Right lobe of liver (tissue), 6 donors: ENCODE measurements around the gene PCNX2. TPM values are rescaled to one million over a fixed set of nuclear protein-coding genes. Genes with fewer than 3 reads are reported as not detected.

Source experiments
- ATAC-seq, 4 donors: fragments of 200-7000 bp; cut with Tn5 transposase; one replicate each; pipeline ENCODE4 v1.9.1; 2020; ENCODE audit warnings: mild to moderate bottlenecking in 4 of 4, moderate library complexity in 4 of 4
- DNase-seq, 3 donors: peaks; one replicate each; pipeline ENCODE4 v3.0.0-alpha.2; 2020
- H3K27ac ChIP-seq, 3 donors: fragments of 200-600 bp; one replicate each; pipeline ENCODE4 v1.8.0; 2022
- H3K27me3 ChIP-seq, 2 donors: fragments of 200-600 bp; one replicate each; pipeline ENCODE4 v1.8.0; 2022
- H3K36me3 ChIP-seq, 4 donors: fragments of 200-600 bp; sonication (generic) in 1 of 4; one replicate each; pipeline versions ENCODE4 v1.5.1 to v1.8.0; 2017 to 2022; ENCODE audit warnings: control low read depth in 1 of 4
- H3K4me1 ChIP-seq, 4 donors: fragments of 200-600 bp; sonication (generic) in 1 of 4; one replicate each; pipeline versions ENCODE4 v1.5.1 to v1.8.0; 2017 to 2022; ENCODE audit warnings: control low read depth in 1 of 4
- H3K4me3 ChIP-seq, 3 donors: fragments of 200-600 bp; one replicate each; pipeline ENCODE4 v1.8.0; 2022
- H3K9me3 ChIP-seq, 4 donors: fragments of 200-600 bp; sonication (generic) in 1 of 4; one replicate each; pipeline versions ENCODE4 v1.5.1 to v1.8.0; 2017 to 2022; ENCODE audit warnings: control low read depth in 1 of 4
- CTCF ChIP-seq, 4 donors: fragments of 200-600 bp in 3 of 4; fragments of 450-650 bp in 1 of 4; IDR thresholded peaks; one replicate each; pipeline versions ENCODE4 v1.5.1 to v1.8.0; 2016 to 2022; ENCODE audit warnings: antibody characterized with exemption in 4 of 4, mild to moderate bottlenecking in 2 of 4
- POLR2A ChIP-seq: fragments of 450-650 bp; IDR thresholded peaks from one replicate; pipeline ENCODE4 v1.6.1; 2017; ENCODE audit warnings: antibody characterized with exemption, mild to moderate bottlenecking
- WGBS: methylation state at CpG from one replicate; pipeline ENCODE4 v1.1.6; 2018; ENCODE audit warnings: low coverage, low lambda C conversion rate; ENCODE audit not compliant: insufficient coverage; ENCODE audit errors: missing lambda C conversion rate; 5-methylcytosine and 5-hydroxymethylcytosine counted together
- intact Hi-C, 2 donors: fragments of 100-400 bp; cut with DNase I; formaldehyde crosslinking; loops; one replicate each; pipeline versions ENCODE4 v1.11.2 to v1.14.1; 2022
- total RNA-seq, 6 experiments: library from RNA; depleted of rRNA in 2 of 6; stranded (reverse); fragments of >200 nt in 2 of 6; fragmentation: NEBNext Ultra II Directional in 3 of 6; extraction: Animal tissue kit (Norgen Biotek cat#: 25700) in 3 of 6; gene quantifications; one replicate each; pipeline versions ENCODE4 v1.1.0 to v1.2.4, GENCODE V29; 2016 to 2023
- donor health status: DM: no; HTN: yes; CAD: no.
- donor health status: DM: no; HTN: no; CAD: no.
- donor health status: DM: no; HTN: no; CAD: no.
- donor health status: DM: no; HTN: yes; CAD: no.
- donor health status: DM: no; HTN: yes; CAD: no.

PCNX2 gene
- total RNA-seq, 6 experiments from 2014 or later: 0.35 to 3.4 (median 0.82) TPM

GRCh38 chr1:233024199-233024598 lies 271.3 kb downstream of the PCNX2 start:
- no peak for ATAC-seq
- no peak for DNase-seq
- Histone ChIP-seq H3K27me3 (no peaks in the 10 kb centered on the region), H3K4me3 (no peak overlapping the region), H3K27ac (no peak overlapping the region), H3K36me3 (no peaks in the 10 kb centered on the region), H3K9me3 (no peaks in the 10 kb centered on the region), H3K4me1 (no peaks in the 10 kb centered on the region)
- 60% methylated on average over 6 of the region's 9 CpGs for WGBS
- TF ChIP-seq POLR2A (no peak), CTCF (IDR thresholded peaks at IDR 0.05) (no peak)
- intact Hi-C loops: loop anchor here in 1 of 2 donors (10.0 kb wide), 1 partner anchor 1159 kb away; no protein-coding TSS in a partner anchor

- TF ChIP-seq POLR2A (no peak), CTCF (IDR thresholded peaks at IDR 0.05) (no peak)
- WGBS: 61% methylated on average over 2 of the region's 2 CpGs
- Histone ChIP-seq H3K36me3 (no peaks in the 10 kb centered on the region), H3K4me1 (no peaks in the 10 kb centered on the region), H3K27me3 (no peaks in the 10 kb centered on the region), H3K27ac (no peak overlapping the region), H3K9me3 (no peaks in the 10 kb centered on the region), H3K4me3 (no peak overlapping the region)
- no peak for DNase-seq
- no peak for ATAC-seq
- intact Hi-C loops: loop anchor here in 1 of 2 donors (10.0 kb wide), 1 partner anchor 1157 kb away; no protein-coding TSS in a partner anchor
Observed at GRCh38 chr1:233022246-233022645, 273.3 kb downstream of the PCNX2 start.

GRCh38 chr1:233020426-233020825 lies 275.1 kb downstream of the PCNX2 start:
- no peak for ATAC-seq
- Histone ChIP-seq H3K4me1 (no peaks in the 10 kb centered on the region), H3K4me3 (no peak overlapping the region), H3K36me3 (no peaks in the 10 kb centered on the region), H3K27me3 (no peaks in the 10 kb centered on the region), H3K9me3 (no peaks in the 10 kb centered on the region), H3K27ac (no peak overlapping the region)
- no peak for TF ChIP-seq CTCF (IDR thresholded peaks at IDR 0.05)
- TF ChIP-seq POLR2A: no peak
- intact Hi-C loops: loop anchor here in 1 of 2 donors (10.0 kb wide), 1 partner anchor 1156 kb away; no protein-coding TSS in a partner anchor
- DNase-seq: no peak
- WGBS: 68% methylated on average over 7 of the region's 8 CpGs

GRCh38 chr1:233019778-233020325 lies 275.7 kb downstream of the PCNX2 start:
- no peak overlapping the region for H3K4me3 ChIP-seq
- ATAC-seq: no peak

More at GRCh38 chr1:233019778-233020325, 275.7 kb downstream of the PCNX2 start:
- WGBS: 63% methylated on average over 11 of the region's 12 CpGs
- DNase-seq: no peak
- Histone ChIP-seq H3K27ac (no peak overlapping the region), H3K36me3 (no peaks in the 10 kb centered on the region), H3K4me1 (no peaks in the 10 kb centered on the region), H3K9me3 (no peaks in the 10 kb centered on the region), H3K27me3 (no peaks in the 10 kb centered on the region)
- intact Hi-C loops: loop anchor here in 1 of 2 donors (10.0 kb wide), 1 partner anchor 1155 kb away; no protein-coding TSS in a partner anchor
- TF ChIP-seq POLR2A (no peak), CTCF (IDR thresholded peaks at IDR 0.05) (no peak)
